GM19452 (cell line): Measurements from ENCODE around the gene NFATC1.

Source experiments
- ATAC-seq: cut with Tn5 transposase; IDR thresholded peaks from one replicate; pipeline ENCODE4 v1.9.1; 2021; ENCODE audit not compliant: unreplicated experiment

Gene NFATC1

DNA sequence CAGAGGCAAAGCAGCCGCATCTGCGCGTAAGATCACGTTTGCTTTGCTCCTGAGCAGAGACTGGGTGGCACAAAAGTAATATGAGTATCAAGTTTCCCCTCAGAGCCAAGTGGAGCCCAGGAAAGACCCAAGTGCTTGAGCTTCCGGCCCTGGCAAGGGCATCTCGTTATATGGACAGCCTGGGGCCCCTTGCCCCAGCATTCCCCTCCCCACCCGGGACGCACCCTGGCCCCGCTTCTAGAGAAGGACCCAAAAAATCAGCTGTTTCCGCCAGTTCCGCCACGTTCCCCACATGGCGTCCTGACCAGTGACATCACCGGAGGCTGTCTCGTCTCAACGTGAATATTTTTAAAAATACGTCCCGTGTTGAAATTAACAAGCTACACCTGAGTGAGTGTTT is 135.1 kb downstream of the NFATC1 start:
- ATAC-seq = no peak

DNA sequence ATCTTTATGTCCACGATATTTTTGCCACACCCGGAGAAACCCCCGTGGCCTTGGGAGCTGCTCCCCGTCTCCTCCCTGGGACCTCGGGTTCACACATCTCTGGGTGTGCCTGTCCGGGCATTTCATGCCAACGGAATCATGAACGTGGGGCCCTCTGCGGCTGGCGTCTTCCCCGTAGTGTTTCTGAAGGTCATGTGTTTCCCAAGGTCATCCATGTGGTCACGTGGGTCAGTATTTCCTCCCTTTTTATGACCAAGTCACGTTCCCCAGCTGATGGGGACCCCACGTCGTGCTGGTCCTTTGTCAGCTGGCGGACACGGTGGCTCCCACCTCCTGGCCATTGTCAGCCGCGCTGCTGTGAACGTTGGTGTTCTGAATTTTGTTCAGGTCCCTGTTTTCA is 135.7 kb downstream of the NFATC1 start:
- no peak for ATAC-seq

DNA sequence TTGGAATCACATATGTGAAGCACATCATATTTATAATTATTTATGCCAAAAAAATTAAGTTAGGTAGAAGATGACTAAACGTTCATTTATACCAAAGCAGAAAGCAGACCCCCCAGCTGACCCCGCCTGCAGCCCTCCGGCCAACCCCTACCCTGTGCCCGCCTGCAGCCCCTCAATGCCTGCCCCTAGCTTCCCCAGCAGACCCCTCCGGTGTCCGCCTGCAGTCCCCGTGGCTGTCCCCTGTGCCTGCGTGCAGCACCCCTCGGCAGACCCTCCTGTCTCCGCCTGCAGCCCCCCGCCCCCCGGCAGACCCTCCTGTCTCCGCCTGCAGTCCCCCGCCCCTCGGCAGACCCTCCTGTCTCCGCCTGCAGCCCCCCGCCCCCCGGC is 136.2 kb downstream of the NFATC1 start:
- no peak for ATAC-seq

DNA sequence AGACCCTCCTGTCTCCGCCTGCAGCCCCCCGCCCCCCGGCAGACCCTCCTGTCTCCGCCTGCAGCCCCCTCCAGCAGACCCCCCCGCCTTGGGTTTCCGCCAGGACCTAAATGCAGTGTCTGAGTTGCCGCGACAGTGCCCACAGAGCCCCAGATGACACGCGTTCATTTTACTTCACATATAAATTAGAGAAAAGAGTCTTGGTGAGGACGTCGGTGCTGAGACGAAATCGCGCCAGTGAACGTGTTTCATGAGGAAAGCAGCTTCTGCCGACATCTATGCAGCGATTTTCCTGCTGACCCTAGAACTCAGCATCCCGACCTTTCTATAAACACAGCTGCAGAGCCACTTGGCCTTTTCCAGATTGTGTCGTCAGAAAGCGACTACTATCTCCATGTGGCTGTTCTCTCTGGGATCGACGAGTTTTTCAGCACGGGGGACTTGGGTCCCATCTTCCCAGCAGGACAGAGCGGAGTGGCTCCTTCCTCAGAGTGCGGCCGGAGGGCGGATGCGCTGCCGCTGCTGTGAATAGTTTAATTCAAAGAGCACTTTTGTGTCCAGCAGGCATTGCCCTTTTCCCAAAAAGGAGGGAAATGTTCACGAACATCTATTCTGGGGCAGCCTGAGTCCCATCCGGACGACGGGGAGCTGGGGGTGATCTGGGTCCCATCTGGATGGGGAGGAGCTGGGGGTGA is 136.7 kb downstream of the NFATC1 start:
- ATAC-seq = no peak

DNA sequence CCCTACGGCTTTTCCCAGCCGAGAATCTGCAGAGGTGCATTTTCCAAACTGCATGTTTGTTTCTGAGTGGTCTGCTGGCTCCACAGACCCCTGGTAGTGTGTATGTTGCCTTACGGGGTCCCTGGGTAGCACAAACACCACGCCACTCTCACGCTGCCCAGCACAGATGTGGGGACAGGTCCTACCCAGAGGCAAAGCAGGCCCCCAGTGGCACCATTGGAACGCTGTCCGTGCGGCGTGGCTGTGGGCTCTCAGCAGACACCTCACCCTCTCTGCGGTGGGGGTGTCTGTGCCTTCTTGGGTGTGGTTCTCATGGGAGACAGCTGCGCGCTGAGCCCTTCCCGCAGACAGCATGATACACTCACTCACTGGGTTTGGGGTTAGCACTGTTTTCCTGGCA is 137.4 kb downstream of the NFATC1 start:
- ATAC-seq = no peak

DNA sequence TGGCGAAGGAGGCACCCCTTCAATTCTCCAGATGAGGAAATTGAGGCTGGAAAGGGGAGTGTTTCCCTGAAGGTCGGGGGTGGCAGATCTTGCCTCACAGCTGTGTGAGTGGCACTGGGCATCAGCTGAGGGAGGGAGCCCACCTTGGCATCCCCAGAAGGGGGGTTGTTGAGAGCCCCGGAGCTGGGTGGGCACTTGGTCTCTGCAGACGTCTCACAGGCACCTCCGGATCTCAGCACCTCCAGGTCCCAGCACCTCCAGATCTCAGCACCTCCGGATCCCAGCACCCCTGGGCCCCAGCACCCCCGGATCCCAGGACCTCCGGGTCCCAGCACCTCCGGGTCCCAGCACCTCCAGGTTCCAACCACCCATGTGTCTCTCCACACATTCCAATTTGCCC is 137.9 kb downstream of the NFATC1 start:
- ATAC-seq = no peak

DNA sequence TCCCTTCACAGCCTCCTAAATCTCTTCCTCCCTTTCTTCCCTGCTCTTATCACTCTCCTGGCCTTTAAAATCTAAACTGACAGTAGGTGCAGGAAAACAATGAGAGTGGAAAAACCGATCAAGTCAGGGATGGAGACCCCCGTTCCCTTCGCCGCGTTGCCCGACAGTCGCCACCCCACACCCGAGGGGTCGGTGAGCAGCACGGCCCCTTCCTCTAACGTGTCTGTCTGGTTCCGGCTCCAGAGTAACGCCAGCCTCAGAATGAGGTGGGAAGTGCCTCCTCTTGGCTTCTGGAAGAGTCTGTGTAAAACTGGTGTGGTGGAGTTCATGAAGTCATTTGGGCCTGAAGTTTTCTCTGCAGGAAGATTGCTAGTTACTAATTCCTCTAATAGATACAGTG is 138.6 kb downstream of the NFATC1 start:
- ATAC-seq = no peak

DNA sequence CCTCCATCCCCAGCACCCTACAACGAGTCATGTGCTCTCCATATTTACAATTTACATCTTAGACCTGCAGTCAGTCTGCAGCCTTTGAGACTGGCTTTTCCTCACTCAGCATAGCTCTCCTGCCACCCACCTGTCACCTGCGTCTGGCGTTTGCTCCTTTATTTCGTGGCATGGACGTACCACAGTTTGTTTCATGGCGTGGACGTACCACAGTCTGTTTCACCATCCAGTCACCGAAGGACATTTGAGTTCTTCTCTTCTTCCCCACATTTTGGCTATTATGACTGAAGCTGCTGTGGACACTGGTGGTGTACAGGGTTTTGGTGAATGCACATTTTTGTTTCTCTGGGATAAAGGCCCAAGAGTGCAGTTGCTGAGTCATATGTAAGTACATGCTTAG is 142.0 kb downstream of the NFATC1 start:
- ATAC-seq = no peak

DNA sequence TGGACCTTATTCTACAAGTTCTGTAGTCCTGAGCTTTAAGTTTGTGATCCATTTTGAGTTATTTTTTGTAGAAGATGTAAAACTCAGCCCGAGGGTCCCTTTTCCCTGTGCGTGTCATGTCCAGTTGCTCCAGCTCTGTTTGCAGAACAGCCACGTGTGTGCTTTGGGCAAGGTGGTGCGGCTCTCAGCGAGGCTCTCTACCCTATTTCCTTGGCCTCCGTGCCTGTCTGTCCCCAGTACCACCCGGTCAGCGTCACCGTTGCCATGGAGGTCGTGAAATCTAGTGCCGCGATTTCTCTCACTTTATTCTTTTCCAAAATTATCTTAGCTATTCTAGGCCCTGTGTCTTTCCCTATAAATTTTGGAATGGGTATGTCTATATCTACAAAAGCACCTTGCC is 142.9 kb downstream of the NFATC1 start:
- no peak for ATAC-seq

DNA sequence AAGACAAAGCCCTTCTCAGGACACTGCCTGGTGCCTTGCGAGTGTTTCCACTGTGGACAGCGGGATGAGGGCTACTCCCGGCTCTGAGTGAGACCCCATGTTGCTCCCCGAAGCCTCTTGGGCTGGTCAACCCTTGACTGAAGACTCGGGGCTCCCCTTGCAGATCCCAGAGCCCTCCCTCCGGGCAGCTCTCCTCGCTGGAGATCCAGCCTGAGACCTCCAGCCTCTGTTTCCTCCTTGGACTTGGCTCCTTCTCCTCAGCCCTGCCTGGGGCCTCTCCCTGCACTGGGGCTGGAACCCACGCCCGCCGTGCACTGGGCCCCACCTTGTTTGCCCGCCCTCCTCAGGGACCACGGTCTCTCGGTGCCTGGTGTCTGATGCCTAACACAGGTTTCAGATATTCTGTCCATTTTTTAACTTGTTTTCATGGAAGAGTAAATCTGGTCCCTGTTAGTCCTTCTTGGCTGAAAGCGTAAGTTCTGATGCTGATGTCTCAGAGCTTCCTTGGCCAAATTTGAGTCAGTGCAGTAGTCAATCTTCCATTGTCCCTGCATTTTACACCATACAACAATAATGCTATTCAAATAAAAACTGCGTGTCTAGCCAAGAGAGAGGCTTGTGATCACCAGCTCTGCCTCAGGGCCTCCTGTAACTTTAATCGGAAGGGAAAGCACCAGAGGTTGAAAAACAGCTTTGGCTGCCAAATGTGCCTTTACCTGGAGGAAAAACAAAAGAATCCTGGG is 144.6 kb downstream of the NFATC1 start:
- ATAC-seq = no peak

DNA sequence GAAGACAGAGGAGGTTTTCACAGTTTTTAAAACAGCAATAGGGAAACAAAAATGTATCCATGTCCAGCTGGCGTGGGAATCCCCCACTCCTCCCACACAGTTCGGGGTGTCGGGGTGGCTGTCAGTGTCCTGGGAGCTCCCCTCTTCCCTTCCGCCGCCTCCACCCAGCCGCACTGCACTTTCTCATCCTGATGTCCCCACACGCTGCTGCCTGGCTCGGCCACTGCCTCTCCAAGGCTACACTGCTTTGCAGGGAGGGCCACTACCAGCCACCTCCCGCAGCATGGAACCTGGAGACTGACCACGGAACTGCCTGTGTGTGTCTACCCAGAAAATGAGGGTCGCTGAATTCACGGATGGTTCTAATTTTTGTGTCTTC is 145.2 kb downstream of the NFATC1 start:
- no peak for ATAC-seq

DNA sequence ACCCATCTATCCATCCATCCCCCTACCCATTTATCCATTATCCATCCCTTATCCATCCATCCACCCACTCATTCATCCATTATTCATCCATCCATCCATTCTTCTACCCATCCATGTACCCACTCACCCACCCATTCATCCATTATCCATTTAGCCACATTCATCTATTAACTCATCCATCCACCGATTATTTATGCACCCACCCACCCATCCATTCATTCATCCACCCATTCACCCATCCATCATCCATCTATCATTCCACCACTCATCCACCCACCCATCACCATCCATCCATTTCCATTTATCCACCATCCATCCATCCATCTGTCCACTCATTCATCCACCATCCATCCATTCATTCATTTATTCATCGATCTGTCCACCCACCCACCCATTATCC is 146.5 kb downstream of the NFATC1 start:
- ATAC-seq = no peak

DNA sequence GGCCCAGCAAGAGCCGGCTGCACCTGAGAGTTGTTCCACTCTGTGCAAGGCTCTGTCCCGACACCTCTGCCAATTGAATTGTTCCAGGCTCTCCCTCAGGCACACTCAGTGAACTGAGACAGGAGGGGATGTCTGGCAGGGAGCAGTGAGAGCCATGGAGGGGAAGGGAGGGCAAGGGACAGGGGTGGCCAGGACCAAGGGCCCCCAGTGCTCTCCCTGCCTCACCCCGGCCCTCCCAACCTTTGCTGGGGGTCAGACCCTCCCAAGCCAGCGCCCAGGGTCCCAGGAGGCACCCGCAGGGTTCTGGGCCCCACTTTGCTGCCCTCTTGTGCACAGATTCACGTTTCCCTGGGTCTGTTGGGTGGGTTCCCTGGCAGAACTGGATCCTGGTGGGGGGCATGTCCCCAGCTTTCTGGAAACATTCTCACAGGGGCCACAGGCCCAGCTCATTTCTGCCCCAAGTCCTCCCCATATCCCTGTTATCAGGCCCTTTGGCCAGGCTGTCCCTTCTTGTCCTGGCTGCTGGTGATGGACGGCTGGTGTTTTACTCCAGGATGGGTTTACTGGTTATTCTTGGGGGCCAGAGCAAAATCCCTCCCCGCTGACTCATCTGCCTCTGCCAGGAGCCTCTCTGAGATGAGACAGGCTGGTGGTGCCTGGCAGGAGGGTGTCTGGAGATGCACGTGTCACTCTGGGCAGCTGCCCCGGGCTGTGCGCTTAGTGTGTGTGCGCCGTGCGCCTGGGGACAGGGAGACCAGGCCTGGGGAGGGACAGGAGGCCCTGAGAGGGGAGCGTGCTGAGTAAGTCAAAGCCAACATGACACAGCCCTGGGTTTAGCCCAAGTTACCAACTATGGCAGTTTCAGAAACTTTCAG is 147.4 kb downstream of the NFATC1 start:
- ATAC-seq = no peak

DNA sequence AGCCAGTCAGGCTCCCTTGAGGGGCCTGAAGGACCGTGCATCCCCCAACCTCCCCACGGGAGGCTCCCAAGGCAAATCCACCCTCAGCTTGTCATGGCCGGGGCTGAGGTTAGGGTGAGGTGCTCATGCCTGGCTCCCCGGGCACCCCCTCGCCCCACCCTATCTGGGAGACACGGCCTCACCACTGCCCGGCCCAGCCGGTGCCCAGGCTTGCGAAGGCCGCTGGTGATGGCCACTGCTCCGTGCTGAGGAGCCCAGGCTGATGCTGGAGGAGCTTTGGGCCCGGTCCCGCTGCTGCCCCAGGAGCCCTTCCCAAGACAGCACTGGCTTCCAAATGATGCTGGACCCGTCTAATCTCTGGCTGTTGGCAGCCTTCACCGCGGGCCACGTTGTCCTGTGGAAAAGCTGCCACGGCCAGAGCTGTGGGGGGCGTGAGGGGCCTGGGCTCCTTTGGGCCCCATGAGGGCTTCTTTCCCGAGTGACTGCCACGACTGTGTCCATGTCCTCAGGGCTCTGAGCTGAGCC is 148.2 kb downstream of the NFATC1 start:
- no peak for ATAC-seq

DNA sequence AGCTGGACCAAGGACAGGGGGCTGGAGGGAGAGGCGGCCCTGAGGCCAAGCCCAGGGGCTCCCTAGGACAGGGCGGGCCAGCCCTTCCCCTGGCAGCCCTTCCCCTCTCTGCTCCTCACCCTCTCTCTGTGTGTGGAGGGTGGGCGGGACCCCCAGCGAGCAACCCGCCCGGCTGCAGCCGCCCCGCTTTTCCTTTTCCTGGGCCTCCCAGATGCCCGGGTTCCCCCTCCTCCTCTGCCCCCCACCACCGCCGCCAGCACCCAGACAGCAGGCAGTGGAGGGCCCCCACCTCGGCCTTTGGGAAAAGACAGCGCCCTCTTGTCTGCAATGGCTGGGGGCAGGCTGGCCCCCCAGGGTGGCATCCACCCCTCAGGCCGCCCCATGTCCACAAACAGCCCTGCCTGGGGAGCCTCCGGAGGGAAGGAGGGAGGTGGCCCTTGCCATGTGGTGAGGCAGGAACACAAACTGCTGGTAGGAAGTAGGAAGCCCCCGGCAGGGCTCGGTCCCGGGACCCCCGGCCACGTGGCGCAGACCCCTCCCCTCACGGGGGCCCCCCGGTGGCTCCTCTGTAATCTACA is 148.7 kb downstream of the NFATC1 start:
- ATAC-seq = no peak

DNA sequence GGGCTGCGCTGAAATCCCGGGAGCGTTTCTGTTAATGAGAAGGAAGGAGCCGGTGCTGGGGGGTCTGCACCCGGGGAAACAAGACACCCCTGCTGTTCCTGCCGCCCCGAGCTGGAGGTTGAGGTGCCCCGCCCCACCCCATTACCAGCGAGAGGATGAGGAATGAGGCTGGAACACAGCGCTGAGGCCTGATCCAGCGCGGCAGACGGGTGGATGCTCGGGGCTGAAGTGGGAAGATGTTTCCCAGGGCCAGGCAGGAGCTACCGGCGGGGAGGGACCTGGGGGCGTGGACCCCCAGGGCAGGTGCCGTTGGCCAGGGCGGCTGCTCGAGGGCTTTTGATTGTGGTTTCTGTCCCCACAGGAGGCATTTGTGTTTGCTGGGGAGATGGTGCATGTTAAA is 149.5 kb downstream of the NFATC1 start:
- ATAC-seq = no peak

DNA sequence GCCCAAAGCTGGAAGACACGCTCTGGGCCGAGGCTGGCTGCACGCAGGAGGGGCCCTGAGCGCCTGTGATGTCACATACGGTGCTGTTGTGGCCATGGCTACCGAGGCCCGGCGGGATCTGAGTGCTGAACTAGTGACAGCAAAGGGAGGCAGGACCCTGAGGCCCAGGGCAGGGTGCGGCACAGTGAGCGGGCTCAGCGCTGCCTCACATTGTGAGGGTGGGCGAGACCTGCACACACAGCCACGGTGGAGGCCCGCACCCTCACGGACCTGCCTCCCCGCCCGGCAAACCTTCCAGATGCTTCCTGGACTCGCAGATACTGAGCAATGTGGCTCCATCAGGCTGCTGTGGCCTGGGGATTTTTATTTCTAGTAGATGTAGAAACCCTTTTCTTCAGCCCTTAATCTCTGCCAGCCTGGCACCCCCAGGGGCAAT is 150.0 kb downstream of the NFATC1 start:
- no peak for ATAC-seq

DNA sequence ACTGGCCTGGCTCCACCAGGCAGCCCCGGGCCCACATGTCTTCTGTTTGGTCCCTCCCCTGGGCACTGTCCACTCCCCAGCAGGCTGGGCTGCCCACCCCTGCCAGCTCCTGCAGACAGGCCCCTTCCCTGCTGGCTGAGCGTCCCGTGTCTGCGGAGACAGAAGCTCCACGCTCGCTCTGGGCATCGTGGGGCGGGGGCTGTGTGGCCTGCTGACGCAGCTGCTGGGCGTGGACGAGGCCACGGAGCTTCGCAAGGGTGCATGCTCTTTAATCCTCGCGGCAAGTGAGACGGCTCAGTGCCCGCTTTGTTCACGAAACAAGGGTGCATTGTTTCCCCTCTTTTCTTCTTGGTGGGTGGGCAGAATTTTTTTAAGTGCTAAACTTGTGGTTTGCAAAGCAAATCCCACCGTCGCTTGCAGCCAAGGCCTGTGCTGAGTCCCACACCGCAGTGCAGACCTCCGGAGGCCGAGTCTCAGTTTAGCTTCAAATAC is 151.1 kb downstream of the NFATC1 start:
- no peak for ATAC-seq

DNA sequence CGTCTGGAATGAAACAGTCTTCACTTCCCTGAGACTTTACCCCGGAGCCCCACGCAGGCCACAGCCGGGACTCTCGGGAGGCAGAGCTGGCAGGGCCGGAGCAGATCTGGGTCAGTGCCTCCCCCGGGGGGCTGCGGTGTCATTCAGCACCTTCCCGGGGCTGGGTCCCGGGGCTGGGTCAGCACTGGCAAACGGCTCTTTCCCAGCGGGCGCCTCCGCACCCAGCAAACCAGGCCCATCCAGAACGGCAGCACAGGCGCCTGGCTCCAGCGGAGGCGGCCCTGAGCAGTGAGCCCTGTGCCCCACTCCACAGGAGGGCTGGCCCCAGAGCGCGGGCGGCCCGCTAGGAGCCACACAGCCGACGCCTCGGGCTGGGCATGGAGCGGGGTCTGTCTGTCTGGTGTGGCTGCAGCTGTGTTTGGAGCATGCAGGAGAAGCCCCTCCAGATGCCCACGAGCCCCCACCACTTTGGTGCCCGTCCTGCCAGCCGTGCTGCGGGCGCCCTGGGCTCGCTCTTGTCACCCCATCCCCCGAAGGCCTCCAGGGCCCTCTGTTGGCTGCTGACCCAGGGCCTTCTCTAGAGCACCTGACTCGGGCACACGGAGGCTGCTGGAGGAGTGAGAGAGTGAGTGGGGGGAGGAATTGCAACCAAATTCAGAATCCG is 151.8 kb downstream of the NFATC1 start:
- no peak for ATAC-seq

DNA sequence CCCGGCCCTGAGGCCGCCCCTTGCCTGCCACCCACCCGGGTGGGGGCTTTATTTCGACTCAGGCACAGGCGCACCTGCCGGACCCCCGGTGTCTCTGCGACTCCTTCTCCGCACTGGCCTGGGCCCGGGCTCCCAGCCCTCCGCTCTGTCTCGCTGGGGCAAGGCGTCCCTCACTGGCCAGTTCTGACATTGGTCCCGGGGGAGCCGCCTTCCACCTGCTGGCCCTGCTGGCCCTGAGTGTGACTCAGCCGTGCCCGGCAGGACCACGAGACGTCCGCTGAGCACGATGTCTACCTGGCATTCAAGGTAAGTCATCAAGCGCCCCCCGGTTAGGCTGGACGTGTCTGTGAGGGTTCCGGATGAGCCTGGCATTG is 152.3 kb downstream of the NFATC1 start:
- ATAC-seq = no peak

DNA sequence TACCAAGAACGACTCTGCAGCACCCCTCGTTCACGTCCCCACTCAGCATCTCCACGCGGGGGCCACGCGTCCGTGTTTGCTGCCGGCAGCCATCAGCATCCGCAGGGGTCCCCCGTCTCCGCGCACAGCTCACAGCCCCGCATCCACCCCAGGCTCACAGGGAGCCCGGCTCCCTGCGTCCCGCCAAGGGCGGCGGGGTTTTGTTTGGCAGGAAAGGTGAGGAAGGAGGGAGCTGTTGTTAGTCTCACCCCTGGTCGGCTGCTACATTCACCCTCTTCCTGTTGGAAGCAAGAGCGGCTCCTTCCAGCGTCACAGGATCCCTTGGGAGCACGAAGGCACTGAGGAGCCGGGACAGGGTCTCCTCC is 152.9 kb downstream of the NFATC1 start:
- no peak for ATAC-seq
